K562 (cell line): ENCODE data around the gene G6PC2. TPM values are rescaled to one million over a fixed set of nuclear protein-coding genes. Genes with fewer than 3 reads are reported as not detected.
"Not testable (repeated sequence)": the region's sequence is repeated elsewhere in the genome, so short reads cannot be mapped to it uniquely, and the experiment has no call there.

Experiments used
- ATAC-seq: fragments of 200-7000 bp; cut with Tn5 transposase; 3 replicates; pipeline ENCODE4 v1.9.1; 2020; ENCODE audit warnings: moderate library complexity
- BruUV-seq: library from RNA; stranded (reverse); fragments of 400-500 nt; replicated peaks from 2 replicates; lab custom pipeline; 2021; lab: Mats Ljungman, UMichigan
- CTCF ChIA-PET: fragments of 300-600 bp; formaldehyde crosslinking; extraction: SDS; loops from one replicate; lab custom pipeline; 2021; ENCODE audit warnings: low intra/inter-chr PET ratio; lab: Yijun Ruan, JAX
- POLR2A ChIA-PET: fragments of 300-600, 350-650 bp; sonication (Branson Sonifier 250); formaldehyde crosslinking; extraction: SDS; loops from one replicate; lab custom pipeline; 2021; ENCODE audit warnings: antibody characterized with exemption, inconsistent platforms; lab: Yijun Ruan, JAX
- DNase-seq, 4 experiments: peaks; one replicate each; pipeline versions ENCODE4 v3.0.0 to v3.0.0-alpha.2; 2011 to 2018; ENCODE audit warnings: low spot score in 3 of 4, mixed read lengths in 3 of 4; ENCODE audit errors: extremely low read depth in 1 of 4
- FAIRE-seq: peaks from 2 replicates; lab custom pipeline; 2011; peaks lifted over from hg19 to GRCh38; lab: Jason Lieb, UNC
- H2AFZ ChIP-seq: 2 replicates; pipeline ENCODE4 v1.6.0; 2011; ENCODE audit warnings: low read depth, low read length, control low read depth, inconsistent platforms
- H3K27ac ChIP-seq: fragments of 200-600 bp; 3 replicates; pipeline ENCODE4 v1.8.0; 2011; ENCODE audit warnings: low read depth, mild to moderate bottlenecking, control low read depth, inconsistent platforms, low read length, moderate library complexity, mixed read lengths; ENCODE audit errors: extremely low read depth
- H3K27me3 ChIP-seq, 2 experiments: fragments of 300-600 bp in 1 of 2; 2 replicates in 1 of 2; 3 replicates in 1 of 2; pipeline versions ENCODE4 v1.6.0 to v1.8.0; 2011; ENCODE audit warnings: inconsistent platforms in 2 of 2, low read length in 2 of 2, mild to moderate bottlenecking in 1 of 2, mixed read lengths in 1 of 2, moderate library complexity in 1 of 2; ENCODE audit not compliant: control insufficient read depth in 2 of 2, insufficient read depth in 2 of 2
- H3K36me3 ChIP-seq: fragments of 300-600 bp; 3 replicates; pipeline ENCODE4 v1.8.0; 2011; ENCODE audit warnings: mild to moderate bottlenecking, low read length, inconsistent platforms; ENCODE audit not compliant: control insufficient read depth, insufficient read depth
- H3K4me1 ChIP-seq, 2 experiments: fragments of 200-600 bp in 1 of 2; replicated peaks in 1 of 2; 2 replicates in 1 of 2; 3 replicates in 1 of 2; pipeline versions ENCODE4 v1.5.1 to v1.8.0; 2011; ENCODE audit warnings: inconsistent platforms in 2 of 2, low read length in 2 of 2, mild to moderate bottlenecking in 1 of 2, mixed read lengths in 1 of 2, moderate library complexity in 1 of 2; ENCODE audit not compliant: control insufficient read depth in 2 of 2, insufficient read depth in 2 of 2
- H3K4me2 ChIP-seq: 2 replicates; pipeline ENCODE4 v1.6.1; 2011; ENCODE audit warnings: low read length, control low read depth, inconsistent platforms, mixed read lengths; ENCODE audit not compliant: insufficient read depth
- H3K4me3 ChIP-seq: fragments of 200-600 bp; sonication (generic), shearing (Covaris generic); 2 replicates; pipeline ENCODE4 v1.5.1; 2016; ENCODE audit warnings: control low read depth, inconsistent platforms
- H3K79me2 ChIP-seq: fragments of 200-600 bp; 3 replicates; pipeline ENCODE4 v1.8.0; 2011; ENCODE audit warnings: low read length, inconsistent platforms; ENCODE audit not compliant: control insufficient read depth, insufficient read depth
- H3K9ac ChIP-seq, 2 experiments: 2 replicates each; pipeline versions ENCODE4 v1.6.0 to v1.6.1; 2011; ENCODE audit warnings: low read depth in 2 of 2, low read length in 2 of 2, control low read depth in 1 of 2, inconsistent platforms in 1 of 2, mild to moderate bottlenecking in 1 of 2, mixed read lengths in 1 of 2; ENCODE audit not compliant: insufficient read depth in 1 of 2
- H3K9me1 ChIP-seq: one replicate; pipeline ENCODE4 v1.6.0; 2011; ENCODE audit warnings: inconsistent platforms, mild to moderate bottlenecking, low read length, moderate library complexity; ENCODE audit not compliant: control insufficient read depth, insufficient read depth
- H3K9me3 ChIP-seq: replicated peaks from 2 replicates; pipeline ENCODE4 v1.5.1; 2011; ENCODE audit warnings: low read depth, low read length, inconsistent platforms; ENCODE audit not compliant: control insufficient read depth, insufficient read depth
- H4K20me1 ChIP-seq: replicated peaks from 2 replicates; pipeline ENCODE4 v1.6.1; 2011; ENCODE audit warnings: low read length, inconsistent platforms, mixed read lengths; ENCODE audit not compliant: control insufficient read depth, insufficient read depth
- AFF1 ChIP-seq, 2 experiments: fragments of 450-650 bp; IDR thresholded peaks; 2 replicates each; pipeline ENCODE4 v1.6.1; 2018; ENCODE audit warnings: mild to moderate bottlenecking in 2 of 2, low read depth in 1 of 2; ENCODE audit not compliant: partially characterized antibody in 2 of 2
- NFIC ChIP-seq: fragments of 450-650 bp; IDR thresholded peaks from 2 replicates; pipeline ENCODE4 v1.6.1; 2017; ENCODE audit warnings: mild to moderate bottlenecking, inconsistent platforms
- POLR2A ChIP-seq: fragments of 450-650 bp; conservative IDR thresholded peaks from 2 replicates; pipeline ENCODE4 v1.6.1; 2016
- TRIM24 ChIP-seq, 2 experiments: fragments of 450-650 bp; IDR thresholded peaks; 2 replicates each; pipeline ENCODE4 v1.6.1; 2016
- ZNF354B ChIP-seq: fragments of 250-450 bp; sonication (Bioruptor Pico); IDR thresholded peaks from 2 replicates; pipeline ENCODE4 v1.4.0; 2020
- ZNF507 ChIP-seq: conservative IDR thresholded peaks from 2 replicates; pipeline ENCODE4 v1.6.1; 2017; ENCODE audit warnings: missing genetic modification characterization, missing compliant biosample characterization
- WGBS: fragments of 100-300 bp; shearing (Covaris generic); methylation state at CpG from one replicate; pipeline ENCODE4 v1.1.6; 2016; ENCODE audit warnings: low coverage, mixed read lengths; ENCODE audit not compliant: insufficient coverage; ENCODE audit errors: missing lambda C conversion rate; 5-methylcytosine and 5-hydroxymethylcytosine counted together
- in situ Hi-C: fragments of 300-500 bp; cut with MboI; formaldehyde crosslinking; loops from 4 replicates; pipeline ENCODE4 v1.15.0; 2018; ENCODE audit warnings: inconsistent platforms, mixed read lengths
- intact Hi-C: fragments of 100-400 bp; cut with micrococcal nuclease; formaldehyde crosslinking; loops from 2 replicates; pipeline ENCODE4 v1.14.2; 2022
- polyA plus RNA-seq, 8 experiments: library from polyadenylated mRNA; depleted of rRNA in 4 of 8; stranded (reverse) in 5 of 8; unstranded in 3 of 8; fragments of >200 nt; fragmentation: Nextera tagmentation in 2 of 8; fragmentation: Illumina TruSeq in 1 of 8; extraction: Ambion mirVana in 2 of 8; extraction: Trizol in 1 of 8; gene quantifications; 2 replicates each; pipeline versions ENCODE4 v1.2.1 to v1.2.3, GENCODE V29; 2011 to 2014; ENCODE audit warnings: inconsistent platforms in 1 of 8, missing spikeins in 1 of 8
- total RNA-seq, 7 experiments: library from RNA; depleted of rRNA in 6 of 7; stranded (reverse); fragments of >200 nt in 6 of 7; fragmentation: Illumina TruSeq in 2 of 7; extraction: Trizol in 2 of 7; gene quantifications; 2 replicates each; pipeline versions ENCODE4 v1.2.1 to v1.2.3, GENCODE V29; 2011 to 2021; ENCODE audit warnings: low replicate concordance in 1 of 7
- TF ChIP-seq, protein P1 (sequence below): fragments of 450-650 bp; IDR thresholded peaks from 2 replicates; pipeline ENCODE4 v1.6.1; 2018; ENCODE audit warnings: mild to moderate bottlenecking, low read depth; ENCODE audit not compliant: partially characterized antibody

Gene G6PC2
- total and polyA plus RNA-seq, 9 of the 15 experiments (the other 6 are each of a cell fraction or from before 2014, with no cell fraction given): 0.03 to 0.15 TPM; not detected in 7

DNA sequence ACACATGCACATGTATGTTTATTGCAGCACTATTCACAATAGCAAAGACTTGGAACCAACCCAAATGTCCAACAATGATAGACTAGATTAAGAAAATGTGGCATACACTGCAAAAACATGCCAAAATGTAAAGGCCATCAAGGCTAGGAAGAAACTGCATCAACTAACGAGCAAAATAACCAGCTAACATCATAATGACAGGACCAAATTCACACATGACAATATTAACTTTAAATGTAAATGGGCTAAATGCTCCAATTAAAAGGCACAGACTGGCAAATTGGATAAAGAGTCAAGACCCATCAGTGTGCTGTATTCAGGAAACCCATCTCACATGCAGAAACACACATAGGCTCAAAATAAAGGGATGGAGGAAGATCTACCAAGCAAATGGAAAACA, 33.9 kb upstream of the G6PC2 start:
- BruUV-seq, ATAC-seq, H3K27ac ChIP-seq, POLR2A ChIA-PET, H4K20me1 ChIP-seq, H3K27me3 ChIP-seq, in situ Hi-C loops, H3K4me2 ChIP-seq, intact Hi-C loops, H3K9me1 ChIP-seq, H3K9ac ChIP-seq, H3K4me3 ChIP-seq, FAIRE-seq, CTCF ChIA-PET, H3K4me1 ChIP-seq, DNase-seq, H3K79me2 ChIP-seq, H2AFZ ChIP-seq, H3K9me3 ChIP-seq: not testable (repeated sequence)
- peaks cover 42% of the 10 kb centered on the region for H3K36me3 ChIP-seq
- 89% methylated on average over 1 of the region's 1 CpG for WGBS
- 0 out of 2 replicates have a peak, but pooled peaks have one; percentile 20 for TF ChIP-seq POLR2A
- peak in 1 of 2 experiments; percentile 26; a peak in 1 of 4 replicates for TF ChIP-seq TRIM24 (IDR thresholded peaks at IDR 0.05)
- peak; percentile 100 for TF ChIP-seq ZNF507 (tag)
- TF ChIP-seq, protein P1, sequence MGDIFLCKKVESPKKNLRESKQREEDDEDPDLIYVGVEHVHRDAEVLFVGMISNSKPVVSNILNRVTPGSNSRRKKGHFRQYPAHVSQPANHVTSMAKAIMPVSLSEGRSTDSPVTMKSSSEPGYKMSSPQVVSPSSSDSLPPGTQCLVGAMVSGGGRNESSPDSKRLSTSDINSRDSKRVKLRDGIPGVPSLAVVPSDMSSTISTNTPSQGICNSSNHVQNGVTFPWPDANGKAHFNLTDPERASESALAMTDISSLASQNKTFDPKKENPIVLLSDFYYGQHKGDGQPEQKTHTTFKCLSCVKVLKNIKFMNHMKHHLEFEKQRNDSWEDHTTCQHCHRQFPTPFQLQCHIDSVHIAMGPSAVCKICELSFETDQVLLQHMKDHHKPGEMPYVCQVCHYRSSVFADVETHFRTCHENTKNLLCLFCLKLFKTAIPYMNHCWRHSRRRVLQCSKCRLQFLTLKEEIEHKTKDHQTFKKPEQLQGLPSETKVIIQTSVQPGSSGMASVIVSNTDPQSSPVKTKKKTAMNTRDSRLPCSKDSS: peak; percentile 75
- TF ChIP-seq ZNF354B (CRISPR knock-in tag): peak; percentile 98
- TF ChIP-seq NFIC: peak; percentile 53

- H2AFZ ChIP-seq, H3K4me1 ChIP-seq, H3K27me3 ChIP-seq, ATAC-seq, DNase-seq, H4K20me1 ChIP-seq, intact Hi-C loops, H3K79me2 ChIP-seq, H3K4me2 ChIP-seq, in situ Hi-C loops, POLR2A ChIA-PET, H3K9ac ChIP-seq, FAIRE-seq, H3K9me1 ChIP-seq, BruUV-seq, H3K4me3 ChIP-seq, CTCF ChIA-PET, H3K27ac ChIP-seq, H3K9me3 ChIP-seq: not testable (repeated sequence)
- TF ChIP-seq AFF1 (IDR thresholded peaks at IDR 0.05; ENCODE audit: low read depth in 1 of 2, partially characterized antibody in 2 of 2): peak in 1 of 2 experiments; percentile 94
- H3K36me3 ChIP-seq: peaks cover 41% of the 10 kb centered on the region
- WGBS: 100% methylated on average over 1 of the region's 1 CpG
Measured at GRCh38 chr2:168870369-168870768, 30.7 kb upstream of the G6PC2 start.
